H9 (cell line): ENCODE measurements around the gene RNF167. TPM values are rescaled to one million over a fixed set of nuclear protein-coding genes. Genes with fewer than 3 reads are reported as not detected.

ENCODE experiments used
- DNase-seq: peaks from one replicate; pipeline ENCODE4 v3.0.0-alpha.2; 2017
- H2AFZ ChIP-seq: one replicate; pipeline ENCODE4 v1.6.1; 2013; ENCODE audit warnings: mild to moderate bottlenecking, low read length, control low read depth, moderate library complexity
- H2AK5ac ChIP-seq: 2 replicates; pipeline ENCODE4 v1.6.1; 2013; ENCODE audit warnings: low read length, control low read depth, mixed read lengths; ENCODE audit not compliant: insufficient read length
- H2BK120ac ChIP-seq: one replicate; pipeline ENCODE4 v1.6.1; 2013; ENCODE audit warnings: low read depth, mild to moderate bottlenecking, low read length, control low read depth, inconsistent platforms; ENCODE audit not compliant: poor library complexity, severe bottlenecking
- H2BK12ac ChIP-seq: 2 replicates; pipeline ENCODE4 v1.6.1; 2013; ENCODE audit warnings: low read length, control low read depth, mixed read lengths, low read depth; ENCODE audit not compliant: insufficient read length
- H2BK15ac ChIP-seq: 2 replicates; pipeline ENCODE4 v1.6.1; 2013; ENCODE audit warnings: low read depth, low read length, control low read depth
- H2BK20ac ChIP-seq: one replicate; pipeline ENCODE4 v1.6.1; 2013; ENCODE audit warnings: low read depth, mild to moderate bottlenecking, low read length, control low read depth, inconsistent platforms; ENCODE audit not compliant: poor library complexity, severe bottlenecking
- H2BK5ac ChIP-seq: 2 replicates; pipeline ENCODE4 v1.6.1; 2013; ENCODE audit warnings: low read length, control low read depth, mixed read lengths; ENCODE audit not compliant: insufficient read length
- H3K14ac ChIP-seq: 2 replicates; pipeline ENCODE4 v1.6.1; 2013; ENCODE audit warnings: low read length, control low read depth; ENCODE audit not compliant: insufficient read depth
- H3K18ac ChIP-seq: 2 replicates; pipeline ENCODE4 v1.6.1; 2013; ENCODE audit warnings: low read depth, mild to moderate bottlenecking, mixed read lengths, low read length, control low read depth; ENCODE audit not compliant: insufficient read length
- H3K23ac ChIP-seq: 2 replicates; pipeline ENCODE4 v1.6.1; 2013; ENCODE audit warnings: low read length, control low read depth, mixed read lengths, low read depth; ENCODE audit not compliant: insufficient read length
- H3K23me2 ChIP-seq: 2 replicates; pipeline ENCODE4 v1.6.1; 2013; ENCODE audit warnings: low read depth, mild to moderate bottlenecking, mixed read lengths, low read length, control low read depth; ENCODE audit not compliant: insufficient read length, poor library complexity, severe bottlenecking
- H3K27ac ChIP-seq: 2 replicates; pipeline ENCODE4 v1.5.1; 2013; ENCODE audit warnings: low read length, control low read depth, mixed read lengths, low read depth; ENCODE audit not compliant: insufficient read length
- H3K27me3 ChIP-seq: 2 replicates; pipeline ENCODE4 v1.6.1; 2013; ENCODE audit warnings: low read length, control low read depth, inconsistent platforms; ENCODE audit not compliant: insufficient read depth
- H3K4ac ChIP-seq: 2 replicates; pipeline ENCODE4 v1.6.1; 2013; ENCODE audit warnings: low read depth, mild to moderate bottlenecking, control low read depth, inconsistent platforms, low read length, moderate library complexity
- H3K4me1 ChIP-seq: 2 replicates; pipeline ENCODE4 v1.6.1; 2013; ENCODE audit warnings: low read length, control low read depth, inconsistent platforms; ENCODE audit not compliant: insufficient read depth
- H3K4me2 ChIP-seq: 2 replicates; pipeline ENCODE4 v1.6.1; 2013; ENCODE audit warnings: low read length, control low read depth, mixed read lengths; ENCODE audit not compliant: insufficient read length, insufficient read depth
- H3K56ac ChIP-seq: 2 replicates; pipeline ENCODE4 v1.6.1; 2013; ENCODE audit warnings: low read depth, mild to moderate bottlenecking, mixed read lengths, low read length, control low read depth; ENCODE audit not compliant: insufficient read length
- H3K79me1 ChIP-seq: 2 replicates; pipeline ENCODE4 v1.6.1; 2013; ENCODE audit warnings: low read depth, mild to moderate bottlenecking, moderate library complexity, low read length, control low read depth, inconsistent platforms; ENCODE audit not compliant: insufficient read depth, poor library complexity, severe bottlenecking
- H3K79me2 ChIP-seq: 2 replicates; pipeline ENCODE4 v1.6.1; 2013; ENCODE audit warnings: low read length, control low read depth, inconsistent platforms; ENCODE audit not compliant: insufficient read depth
- H3K9ac ChIP-seq: 2 replicates; pipeline ENCODE4 v1.6.1; 2013; ENCODE audit warnings: low read length, control low read depth, mixed read lengths; ENCODE audit not compliant: insufficient read length; ENCODE audit errors: extremely low read depth
- H3K9me3 ChIP-seq: one replicate; pipeline ENCODE4 v1.6.1; 2013; ENCODE audit warnings: low read depth, low read length, inconsistent platforms; ENCODE audit not compliant: control insufficient read depth
- H3T11ph ChIP-seq: one replicate; pipeline ENCODE4 v1.6.1; 2013; ENCODE audit warnings: mild to moderate bottlenecking, low read length, control low read depth, inconsistent platforms
- H4K20me1 ChIP-seq: one replicate; pipeline ENCODE4 v1.6.1; 2013; ENCODE audit not compliant: control insufficient read depth, insufficient read length, insufficient read depth
- H4K5ac ChIP-seq: 2 replicates; pipeline ENCODE4 v1.6.1; 2013; ENCODE audit warnings: low read depth, mild to moderate bottlenecking, mixed read lengths, low read length, control low read depth; ENCODE audit not compliant: insufficient read length
- H4K8ac ChIP-seq: replicated peaks from 2 replicates; pipeline ENCODE4 v1.6.1; 2013; ENCODE audit warnings: low read length, control low read depth, mixed read lengths, low read depth; ENCODE audit not compliant: insufficient read length
- H4K91ac ChIP-seq: 2 replicates; pipeline ENCODE4 v1.6.1; 2013; ENCODE audit warnings: low read depth, mild to moderate bottlenecking, moderate library complexity, mixed read lengths, low read length, control low read depth; ENCODE audit not compliant: insufficient read length
- H3K27ac Mint-ChIP-seq, 3 experiments: 2 replicates in 2 of 3; 3 replicates in 1 of 3; pipeline ENCODE4 v1.8.0; 2020 to 2021; ENCODE audit warnings: mixed read lengths in 3 of 3, mild to moderate bottlenecking in 1 of 3, moderate library complexity in 1 of 3
- H3K27me3 Mint-ChIP-seq: 2 replicates; pipeline ENCODE4 v1.8.0; 2021; ENCODE audit warnings: low read depth, mild to moderate bottlenecking, moderate library complexity, mixed read lengths
- H3K36me3 Mint-ChIP-seq, 3 experiments: 2 replicates in 2 of 3; 3 replicates in 1 of 3; pipeline ENCODE4 v1.8.0; 2020 to 2021; ENCODE audit warnings: low read depth in 3 of 3, mixed read lengths in 3 of 3; ENCODE audit not compliant: insufficient read depth in 1 of 3
- H3K4me1 Mint-ChIP-seq, 2 experiments: 2 replicates each; pipeline ENCODE4 v1.8.0; 2020; ENCODE audit warnings: mixed read lengths in 2 of 2
- H3K4me3 Mint-ChIP-seq, 2 experiments: 2 replicates in 1 of 2; 3 replicates in 1 of 2; pipeline ENCODE4 v1.8.0; 2020 to 2021; ENCODE audit warnings: mild to moderate bottlenecking in 2 of 2, mixed read lengths in 2 of 2, moderate library complexity in 1 of 2
- H3K9me3 Mint-ChIP-seq, 2 experiments: 2 replicates in 1 of 2; 3 replicates in 1 of 2; pipeline ENCODE4 v1.8.0; 2020; ENCODE audit warnings: mild to moderate bottlenecking in 2 of 2, mixed read lengths in 2 of 2, moderate library complexity in 1 of 2
- WGBS: extraction: QIAGEN DNeasy Blood & Tissue Kit; methylation state at CpG from one replicate; pipeline ENCODE4 v1.1.7; 2013; ENCODE audit warnings: missing lambda C conversion rate, low lambda C conversion rate, mixed read lengths; ENCODE audit not compliant: insufficient read length; ENCODE audit errors: extremely low coverage; 5-methylcytosine and 5-hydroxymethylcytosine counted together
- total RNA-seq: library from RNA; stranded (reverse); gene quantifications from 2 replicates; pipeline ENCODE4 v1.2.1, GENCODE V29; 2021
- TF ChIP-seq, protein P1 (sequence below): fragments of 200-600 bp; sonication (generic); conservative IDR thresholded peaks from 3 replicates; pipeline ENCODE4 v1.8.0; 2021; ENCODE audit warnings: antibody characterized with exemption, mild to moderate bottlenecking

RNF167 gene
- total RNA-seq, 1 experiment from 2014 or later: 134 TPM

DNA sequence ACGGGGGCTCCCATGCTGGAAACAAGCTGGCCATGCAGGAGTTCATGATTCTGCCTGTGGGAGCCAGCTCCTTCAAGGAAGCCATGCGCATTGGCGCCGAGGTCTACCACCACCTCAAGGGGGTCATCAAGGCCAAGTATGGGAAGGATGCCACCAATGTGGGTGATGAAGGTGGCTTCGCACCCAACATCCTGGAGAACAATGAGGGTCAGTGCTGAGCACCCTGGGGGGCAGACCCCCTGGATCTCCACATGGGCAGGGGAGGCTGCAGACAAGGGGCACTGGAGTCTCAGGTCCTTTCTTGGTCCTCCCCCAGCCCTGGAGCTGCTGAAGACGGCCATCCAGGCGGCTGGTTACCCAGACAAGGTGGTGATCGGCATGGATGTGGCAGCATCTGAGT lies 15.0 kb downstream of the RNF167 start:
- H3K79me2 ChIP-seq: no peaks in the 10 kb centered on the region; the same call in 1 of the 2 replicates
- H2BK12ac ChIP-seq: no peak overlapping the region
- peaks cover 12% of the 10 kb centered on the region for H3K23me2 ChIP-seq
- no peaks in the 10 kb centered on the region for H3K9me3 Mint-ChIP-seq
- no peak overlapping the region for H2BK5ac ChIP-seq
- H3K9me3 ChIP-seq: no peaks in the 10 kb centered on the region
- no peaks in the 10 kb centered on the region for H3K27me3 ChIP-seq
- H3K4ac ChIP-seq: no peak overlapping the region
- no peak overlapping the region for H4K8ac ChIP-seq
- H4K5ac ChIP-seq: no peak overlapping the region
- peaks cover 4% of the 10 kb centered on the region; the same call in 1 of the 2 replicates for H3K4me1 ChIP-seq
- H2BK120ac ChIP-seq: no peak overlapping the region
- H3K27ac Mint-ChIP-seq: no peak overlapping the region
- H3K9ac ChIP-seq: no peak overlapping the region
- H3K36me3 Mint-ChIP-seq: peaks cover 8 to 19% (median 15%) of the 10 kb centered on the region in 3 experiments; a peak in 6 of 7 replicates
- DNase-seq: no peak
- H2AFZ ChIP-seq: no peak overlapping the region
- H3K4me3 Mint-ChIP-seq: no peak overlapping the region
- no peak overlapping the region for H3K27ac ChIP-seq
- TF ChIP-seq, protein P1, sequence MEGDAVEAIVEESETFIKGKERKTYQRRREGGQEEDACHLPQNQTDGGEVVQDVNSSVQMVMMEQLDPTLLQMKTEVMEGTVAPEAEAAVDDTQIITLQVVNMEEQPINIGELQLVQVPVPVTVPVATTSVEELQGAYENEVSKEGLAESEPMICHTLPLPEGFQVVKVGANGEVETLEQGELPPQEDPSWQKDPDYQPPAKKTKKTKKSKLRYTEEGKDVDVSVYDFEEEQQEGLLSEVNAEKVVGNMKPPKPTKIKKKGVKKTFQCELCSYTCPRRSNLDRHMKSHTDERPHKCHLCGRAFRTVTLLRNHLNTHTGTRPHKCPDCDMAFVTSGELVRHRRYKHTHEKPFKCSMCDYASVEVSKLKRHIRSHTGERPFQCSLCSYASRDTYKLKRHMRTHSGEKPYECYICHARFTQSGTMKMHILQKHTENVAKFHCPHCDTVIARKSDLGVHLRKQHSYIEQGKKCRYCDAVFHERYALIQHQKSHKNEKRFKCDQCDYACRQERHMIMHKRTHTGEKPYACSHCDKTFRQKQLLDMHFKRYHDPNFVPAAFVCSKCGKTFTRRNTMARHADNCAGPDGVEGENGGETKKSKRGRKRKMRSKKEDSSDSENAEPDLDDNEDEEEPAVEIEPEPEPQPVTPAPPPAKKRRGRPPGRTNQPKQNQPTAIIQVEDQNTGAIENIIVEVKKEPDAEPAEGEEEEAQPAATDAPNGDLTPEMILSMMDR: no peak
- H3K27me3 Mint-ChIP-seq: no peaks in the 10 kb centered on the region; the same call in 1 of the 2 replicates
- H3K56ac ChIP-seq: no peak overlapping the region
- H3K4me1 Mint-ChIP-seq: peaks cover 34 to 36% of the 10 kb centered on the region in 2 experiments
- no peak overlapping the region for H3K4me2 ChIP-seq
- no peaks in the 10 kb centered on the region for H4K20me1 ChIP-seq
- no CpG with 5 or more reads among the region's 8 CpGs for WGBS
- H2BK15ac ChIP-seq: no peak overlapping the region
- H3K14ac ChIP-seq: no peak overlapping the region
- no peaks in the 10 kb centered on the region for H3K79me1 ChIP-seq
- no peak overlapping the region for H3K18ac ChIP-seq
- no peak overlapping the region for H3K23ac ChIP-seq
- H4K91ac ChIP-seq: no peak overlapping the region
- no peak overlapping the region for H2AK5ac ChIP-seq
- no peak overlapping the region for H3T11ph ChIP-seq
- no peak overlapping the region for H2BK20ac ChIP-seq
